HuH-7.5 (cell line): Measurements from ENCODE around the gene PLA2G4C.
A peak's percentile ranks its signal among the peaks of the same experiment; 100 is the strongest.

Experiments
- DNase-seq: peaks from one replicate; pipeline ENCODE4 v3.0.0; 2011; ENCODE audit warnings: low spot score

Gene PLA2G4C, protein sequence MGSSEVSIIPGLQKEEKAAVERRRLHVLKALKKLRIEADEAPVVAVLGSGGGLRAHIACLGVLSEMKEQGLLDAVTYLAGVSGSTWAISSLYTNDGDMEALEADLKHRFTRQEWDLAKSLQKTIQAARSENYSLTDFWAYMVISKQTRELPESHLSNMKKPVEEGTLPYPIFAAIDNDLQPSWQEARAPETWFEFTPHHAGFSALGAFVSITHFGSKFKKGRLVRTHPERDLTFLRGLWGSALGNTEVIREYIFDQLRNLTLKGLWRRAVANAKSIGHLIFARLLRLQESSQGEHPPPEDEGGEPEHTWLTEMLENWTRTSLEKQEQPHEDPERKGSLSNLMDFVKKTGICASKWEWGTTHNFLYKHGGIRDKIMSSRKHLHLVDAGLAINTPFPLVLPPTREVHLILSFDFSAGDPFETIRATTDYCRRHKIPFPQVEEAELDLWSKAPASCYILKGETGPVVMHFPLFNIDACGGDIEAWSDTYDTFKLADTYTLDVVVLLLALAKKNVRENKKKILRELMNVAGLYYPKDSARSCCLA

GRCh38 chr19:48110350-48110966, at the start of gene PLA2G4C:
Gene PLA2G4C (minus strand): TSS chr19:48110817. CDS start chr19:48106529, 4,288 bp downstream.
- peak; percentile 100 for DNase-seq

GRCh38 chr19:48158210-48158790, 47.7 kb upstream of the PLA2G4C start:
- no peak for DNase-seq

GRCh38 chr19:48154003-48154402, 43.4 kb upstream of the PLA2G4C start:
- DNase-seq = no peak

- DNase-seq = peak; percentile 54
Measured at GRCh38 chr19:48152551-48152950, 41.9 kb upstream of the PLA2G4C start.

GRCh38 chr19:48149430-48149829, 38.8 kb upstream of the PLA2G4C start:
- no peak for DNase-seq

DNA sequence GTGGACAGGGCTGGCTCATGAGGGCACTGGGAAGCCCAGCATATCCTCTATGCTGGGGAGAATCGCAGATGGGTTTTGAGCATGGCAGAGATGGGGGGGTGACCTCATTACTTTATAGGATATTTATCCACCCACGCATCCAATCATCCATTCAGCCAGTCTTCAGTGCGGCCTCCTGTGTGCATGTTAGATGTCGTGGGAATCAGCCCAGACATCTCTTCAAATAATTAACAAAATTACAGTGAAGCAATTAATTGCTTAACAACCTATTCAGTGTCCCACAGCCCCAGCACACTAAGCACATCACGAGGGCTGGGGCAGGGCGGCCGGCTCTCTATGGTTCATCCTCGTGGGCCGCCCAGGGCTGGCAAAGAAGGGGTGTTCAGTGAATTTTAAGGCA, 38.0 kb upstream of the PLA2G4C start:
- DNase-seq = no peak

DNA sequence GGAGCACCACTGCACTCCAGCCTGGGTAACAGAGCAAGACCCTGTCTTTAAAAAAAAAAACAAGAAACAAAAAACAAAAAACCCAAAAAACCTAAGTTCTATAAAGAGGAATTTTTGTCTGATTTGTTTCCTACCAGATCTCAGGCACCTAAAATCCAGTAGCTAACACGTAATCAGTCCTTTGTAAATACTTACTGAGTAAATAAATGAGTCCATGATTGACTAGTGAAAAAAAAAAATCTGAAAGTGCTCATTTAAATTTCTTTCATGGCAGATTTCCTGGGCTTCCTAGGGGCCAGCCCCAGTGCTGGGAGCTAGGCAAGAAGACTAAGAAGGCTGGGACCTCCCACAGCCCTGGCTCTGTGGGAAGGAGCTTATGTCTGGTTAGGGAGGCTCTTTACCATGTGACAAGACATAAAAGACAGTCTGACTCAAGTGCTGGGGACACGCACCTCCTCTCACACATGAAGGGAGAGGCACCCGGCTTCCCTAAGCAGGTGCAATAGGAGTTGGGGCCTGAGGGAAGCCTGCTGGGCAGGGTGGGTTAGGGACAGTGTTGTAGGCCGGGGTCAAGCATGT, 37.1 kb upstream of the PLA2G4C start:
- DNase-seq = no peak

- no peak for DNase-seq
Measured at GRCh38 chr19:48139053-48139452, 28.4 kb upstream of the PLA2G4C start.

DNA sequence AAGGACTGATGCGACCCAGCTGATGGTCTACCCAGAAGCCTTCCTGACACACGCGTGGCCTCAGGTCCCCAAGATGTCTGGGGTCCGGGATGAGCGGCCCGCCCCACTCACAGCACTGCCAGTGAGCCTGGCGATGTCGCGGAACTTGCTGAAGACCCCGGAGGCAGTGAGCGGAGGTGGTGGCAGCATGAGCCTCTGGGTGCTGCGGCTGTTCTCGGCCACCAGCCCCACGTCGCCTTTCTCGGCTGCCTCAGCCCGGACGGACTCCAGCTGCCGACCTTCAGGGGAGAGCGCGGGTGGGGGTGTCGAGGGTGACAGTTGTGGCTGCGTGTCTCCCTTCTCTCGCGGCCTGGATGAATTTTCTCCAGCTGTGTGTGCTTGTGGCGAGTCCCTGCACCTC, 26.8 kb upstream of the PLA2G4C start:
- DNase-seq = no peak

DNA sequence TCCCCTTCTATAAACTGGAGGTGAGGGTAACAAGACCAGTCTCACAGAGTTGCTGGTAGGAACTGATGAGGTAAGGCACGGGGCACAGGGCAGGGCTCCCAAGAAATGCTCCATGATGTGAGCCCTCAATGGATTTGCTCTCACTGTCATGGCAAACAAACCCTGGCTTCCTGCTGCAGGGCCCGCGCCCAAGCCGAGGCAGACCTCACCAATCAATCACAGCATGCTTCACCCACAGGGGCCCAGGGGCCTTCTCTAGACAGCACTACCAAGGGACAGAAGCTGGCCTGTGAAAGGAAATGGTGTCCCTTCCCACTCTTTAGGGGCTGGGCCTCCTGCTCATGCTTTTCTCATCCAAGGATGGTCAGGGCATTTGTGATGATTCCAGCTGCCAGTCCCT, 25.9 kb upstream of the PLA2G4C start:
- DNase-seq = no peak

GRCh38 chr19:48135411-48135810, 24.8 kb upstream of the PLA2G4C start:
- DNase-seq = no peak

GRCh38 chr19:48133094-48133493, 22.5 kb upstream of the PLA2G4C start:
- DNase-seq = no peak

- no peak for DNase-seq
Measured at GRCh38 chr19:48127561-48127960, 16.9 kb upstream of the PLA2G4C start.

GRCh38 chr19:48123907-48124651, 13.5 kb upstream of the PLA2G4C start:
- DNase-seq = no peak

DNA sequence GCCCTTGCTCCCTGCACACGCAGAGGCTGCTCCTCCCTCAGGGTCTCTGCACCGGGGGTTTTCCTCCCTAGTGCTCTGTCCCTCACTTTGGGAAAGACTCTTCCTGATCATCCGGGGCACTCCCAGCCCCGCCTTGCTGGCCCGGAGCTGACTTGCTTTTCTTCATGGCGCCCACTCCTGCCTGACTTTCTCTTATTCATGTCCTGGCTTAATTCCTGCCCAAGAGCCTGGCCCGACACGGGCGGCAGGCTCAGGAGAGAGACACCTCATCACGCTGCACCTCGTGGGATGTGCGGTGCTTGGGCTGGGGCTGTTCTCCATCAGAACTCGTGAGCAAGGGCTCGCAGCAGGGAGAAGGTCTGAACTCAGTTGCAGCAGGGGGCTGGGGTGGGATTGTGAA, 11.8 kb upstream of the PLA2G4C start:
- no peak for DNase-seq

GRCh38 chr19:48121909-48122371, 11.3 kb upstream of the PLA2G4C start:
- DNase-seq = no peak

- DNase-seq = no peak
Measured at GRCh38 chr19:48121066-48121465, 10.4 kb upstream of the PLA2G4C start.

DNA sequence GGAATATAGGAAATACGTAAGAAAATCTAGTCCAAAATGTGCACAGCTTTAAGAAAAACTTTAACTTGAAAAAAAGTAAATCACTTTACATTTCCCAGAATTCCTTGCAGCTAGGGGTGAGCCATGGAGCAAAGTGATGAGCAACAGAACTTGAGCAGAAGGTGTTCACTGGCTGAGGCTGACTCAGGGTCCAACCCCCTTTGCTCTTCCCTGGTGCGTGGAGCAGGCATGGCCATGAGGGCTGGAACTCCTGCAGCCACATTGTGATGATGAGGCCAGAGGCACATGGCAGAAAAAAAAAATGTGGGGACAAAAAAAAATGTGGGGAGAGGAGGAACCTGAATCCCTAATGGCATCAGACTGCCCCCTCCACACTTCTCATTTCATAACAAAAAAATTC, 9.9 kb upstream of the PLA2G4C start:
- no peak for DNase-seq

- no peak for DNase-seq
Measured at GRCh38 chr19:48118131-48118517, 7.5 kb upstream of the PLA2G4C start.

DNA sequence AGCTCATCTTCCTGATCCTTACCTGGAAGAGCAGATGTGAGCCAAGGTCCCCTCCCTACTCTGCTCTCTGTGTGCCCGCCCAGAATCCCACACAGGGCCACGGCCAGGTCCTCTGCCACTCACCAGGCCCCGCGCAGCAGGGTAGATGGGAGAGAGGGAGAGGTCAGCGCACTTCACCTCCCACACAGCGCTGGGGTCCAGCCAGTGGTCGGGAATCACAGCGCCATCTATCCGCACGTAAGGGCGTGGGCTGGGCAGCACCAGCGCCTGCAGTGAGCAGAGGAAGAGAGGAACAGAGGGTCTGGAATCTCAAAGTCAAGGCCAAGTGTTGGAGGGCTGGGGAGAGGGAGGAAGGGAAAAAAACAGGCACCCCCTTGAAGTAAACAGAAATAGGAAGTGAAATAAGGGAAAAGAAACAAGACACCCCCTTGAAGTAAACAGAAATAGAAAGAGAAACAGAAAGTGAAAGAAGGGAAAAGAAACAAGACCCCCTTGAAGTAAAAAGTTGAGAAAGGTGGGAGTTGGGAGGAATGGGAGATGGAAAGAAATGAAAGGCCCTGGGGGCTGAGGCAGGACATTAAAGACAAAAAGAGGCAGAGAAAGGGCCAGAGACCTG, 7.0 kb upstream of the PLA2G4C start:
- DNase-seq = no peak

DNA sequence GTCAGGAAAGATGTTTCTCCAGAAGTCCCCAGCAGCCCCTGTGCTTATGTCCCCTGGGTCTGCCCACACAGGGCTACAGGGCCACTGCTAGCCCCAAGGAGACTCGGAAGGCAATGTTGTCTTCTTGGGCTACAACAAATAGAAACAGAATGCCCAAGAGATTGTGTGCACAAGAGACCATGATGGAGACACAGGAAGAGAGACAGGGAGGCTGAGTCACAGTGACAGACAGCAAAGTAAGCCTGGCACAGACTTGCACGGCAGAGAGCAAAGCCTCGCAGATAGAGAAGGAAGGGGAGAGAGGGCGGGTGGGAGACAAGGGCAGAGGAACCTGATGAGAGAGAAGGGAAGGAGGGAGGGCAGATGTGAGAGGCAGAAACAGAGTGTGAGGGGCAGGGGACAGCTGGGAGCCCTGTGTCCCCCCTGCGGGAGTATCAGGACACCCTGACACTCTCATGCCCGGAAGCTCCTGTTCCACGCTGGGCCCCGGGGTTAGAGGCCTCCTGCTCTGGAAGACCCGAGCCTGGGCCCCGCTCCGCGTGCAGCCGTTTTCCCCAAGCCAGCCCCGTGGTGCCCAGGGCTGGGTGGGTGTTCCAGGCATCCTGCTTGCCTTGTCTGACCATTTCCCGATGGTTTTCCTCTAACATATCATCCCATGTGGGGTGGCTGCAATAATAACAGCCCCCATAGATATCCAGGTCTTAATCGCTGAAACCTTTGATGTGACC, 2.7 kb upstream of the PLA2G4C start:
- no peak for DNase-seq
